Endothelial cell (in vitro differentiated cells): ENCODE results near the gene ZNF532. TPM values are rescaled to one million over a fixed set of nuclear protein-coding genes. Genes with fewer than 3 reads are reported as not detected.

Source experiments
- DNase-seq: peaks from one replicate; pipeline ENCODE4 v3.0.0; 2021; ENCODE audit warnings: low spot score
- H3K27ac Mint-ChIP-seq: one replicate; pipeline ENCODE4 v1.8.0; 2021; ENCODE audit warnings: mixed read lengths, inconsistent platforms; ENCODE audit not compliant: unreplicated experiment
- H3K27me3 Mint-ChIP-seq: one replicate; pipeline ENCODE4 v1.8.0; 2021; ENCODE audit warnings: mild to moderate bottlenecking, moderate library complexity, mixed read lengths, inconsistent platforms; ENCODE audit not compliant: unreplicated experiment
- H3K36me3 Mint-ChIP-seq: one replicate; pipeline ENCODE4 v1.8.0; 2021; ENCODE audit warnings: mild to moderate bottlenecking, low read depth, mixed read lengths, inconsistent platforms; ENCODE audit not compliant: unreplicated experiment
- H3K4me1 Mint-ChIP-seq: one replicate; pipeline ENCODE4 v1.8.0; 2021; ENCODE audit warnings: mild to moderate bottlenecking, mixed read lengths, inconsistent platforms; ENCODE audit not compliant: unreplicated experiment
- H3K4me3 Mint-ChIP-seq: one replicate; pipeline ENCODE4 v1.8.0; 2021; ENCODE audit warnings: mild to moderate bottlenecking, mixed read lengths, inconsistent platforms; ENCODE audit not compliant: unreplicated experiment
- H3K9me3 Mint-ChIP-seq: one replicate; pipeline ENCODE4 v1.8.0; 2021; ENCODE audit warnings: mixed read lengths, inconsistent platforms; ENCODE audit not compliant: unreplicated experiment
- CTCF ChIP-seq: fragments of 200-600 bp; sonication (generic); IDR thresholded peaks from one replicate; pipeline ENCODE4 v1.5.0; 2021; ENCODE audit warnings: antibody characterized with exemption; ENCODE audit not compliant: unreplicated experiment
- total RNA-seq: library from RNA; stranded (reverse); fragmentation: NEBNext Ultra II Directional; extraction: Animal tissue kit (Norgen Biotek cat#: 25700); gene quantifications from one replicate; pipeline ENCODE4 v1.2.1, GENCODE V29; 2021; ENCODE audit not compliant: unreplicated experiment

Gene ZNF532
- total RNA-seq, 1 donor from 2014 or later = 178 TPM

- no peaks in the 10 kb centered on the region for H3K36me3 Mint-ChIP-seq
- no peaks in the 10 kb centered on the region for H3K9me3 Mint-ChIP-seq
- H3K4me1 Mint-ChIP-seq = peaks cover 22% of the 10 kb centered on the region
- H3K27me3 Mint-ChIP-seq = peaks cover 11% of the 10 kb centered on the region
- H3K4me3 Mint-ChIP-seq = peak overlapping the region; percentile 83
- no peak for TF ChIP-seq CTCF
- H3K27ac Mint-ChIP-seq = no peak overlapping the region
- peak; percentile 28 for DNase-seq
These were observed 17.1 kb upstream of the ZNF532 start for GRCh38 chr18:58847383-58848071.

- H3K27ac Mint-ChIP-seq = no peak overlapping the region
- DNase-seq = no peak
- no peaks in the 10 kb centered on the region for H3K36me3 Mint-ChIP-seq
- H3K4me1 Mint-ChIP-seq = peaks cover 24% of the 10 kb centered on the region
- no peak for TF ChIP-seq CTCF
- no peaks in the 10 kb centered on the region for H3K9me3 Mint-ChIP-seq
- H3K27me3 Mint-ChIP-seq = peaks cover 11% of the 10 kb centered on the region
- H3K4me3 Mint-ChIP-seq = no peak overlapping the region
These were observed 16.0 kb upstream of the ZNF532 start for GRCh38 chr18:58848685-58849084.

GRCh38 chr18:58850786-58851469 lies 13.7 kb upstream of the ZNF532 start:
- no peak for TF ChIP-seq CTCF
- Mint-ChIP-seq H3K4me3 (no peak overlapping the region), H3K27ac (peak overlapping the region; percentile 2), H3K9me3 (no peaks in the 10 kb centered on the region), H3K27me3 (peaks cover 11% of the 10 kb centered on the region), H3K4me1 (peaks cover 24% of the 10 kb centered on the region), H3K36me3 (no peaks in the 10 kb centered on the region)
- DNase-seq = no peak

GRCh38 chr18:58851856-58852255 lies 12.8 kb upstream of the ZNF532 start:
- H3K9me3 Mint-ChIP-seq = no peaks in the 10 kb centered on the region
- peaks cover 23% of the 10 kb centered on the region for H3K4me1 Mint-ChIP-seq
- no peaks in the 10 kb centered on the region for H3K36me3 Mint-ChIP-seq
- no peak for DNase-seq
- no peak overlapping the region for H3K4me3 Mint-ChIP-seq
- peaks cover 10% of the 10 kb centered on the region for H3K27me3 Mint-ChIP-seq
- H3K27ac Mint-ChIP-seq = no peak overlapping the region
- TF ChIP-seq CTCF = no peak

GRCh38 chr18:58852629-58853028 lies 12.0 kb upstream of the ZNF532 start:
- no peak overlapping the region for H3K27ac Mint-ChIP-seq
- no peak for TF ChIP-seq CTCF
- peaks cover 7% of the 10 kb centered on the region for H3K27me3 Mint-ChIP-seq
- H3K36me3 Mint-ChIP-seq = no peaks in the 10 kb centered on the region
- H3K4me1 Mint-ChIP-seq = peaks cover 17% of the 10 kb centered on the region
- no peaks in the 10 kb centered on the region for H3K9me3 Mint-ChIP-seq
- no peak overlapping the region for H3K4me3 Mint-ChIP-seq
- DNase-seq = no peak
